Activated T-cell treated with anti-CD3 and anti-CD28 coated beads for 1 hour (primary cell): ENCODE data around the gene AP3S1.
"Not testable (repeated sequence)": the region's sequence is repeated elsewhere in the genome, so short reads cannot be mapped to it uniquely, and the experiment has no call there.

Experiments
- DNase-seq: peaks from one replicate; pipeline ENCODE4 v3.0.0-alpha.2; 2020; ENCODE audit warnings: low read depth

Gene AP3S1

DNA sequence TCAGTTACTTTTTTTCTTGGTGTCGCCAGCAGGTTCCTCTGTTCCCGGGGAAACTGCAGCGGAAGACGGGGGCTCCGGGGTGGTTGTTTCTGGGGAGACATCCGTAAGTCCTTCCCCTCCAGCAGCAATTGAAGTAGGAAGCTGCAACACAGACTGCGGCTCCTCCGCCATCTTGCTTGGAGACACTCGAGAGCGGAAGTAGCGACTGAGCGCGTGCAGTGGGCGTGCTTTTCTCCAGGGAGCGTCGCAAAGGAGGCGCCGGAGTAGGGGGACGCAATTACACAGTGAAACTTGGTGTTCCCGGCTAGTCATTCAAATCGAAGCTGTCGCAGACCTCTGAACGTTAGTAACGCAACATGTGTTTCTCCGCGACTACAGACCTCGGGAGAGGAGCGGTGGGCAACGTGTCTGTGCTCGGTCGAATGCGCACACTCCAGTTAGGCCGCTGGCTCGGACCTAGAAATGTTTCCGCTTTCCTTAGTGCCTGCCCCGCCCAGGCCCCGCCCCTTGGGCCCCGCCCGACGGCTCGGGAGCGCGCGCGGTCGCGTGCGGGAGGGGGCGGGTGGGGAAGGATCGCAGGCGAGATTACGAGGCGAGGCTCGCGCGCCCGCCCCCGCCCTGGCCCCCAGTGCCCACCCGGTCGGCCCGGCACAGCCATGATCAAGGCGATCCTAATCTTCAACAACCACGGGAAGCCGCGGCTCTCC lies at the start of gene AP3S1, which contains the start of gene ATG12:
AP3S1 (plus strand) TSS at position 554 of the 707 bp plus-strand sequence; CDS start at position 657, 103 bp downstream.
ATG12 (minus strand) TSS at position 184 of the 707 bp plus-strand sequence; CDS start at position 171, 13 bp downstream.
- peak; percentile 85 for DNase-seq

DNA sequence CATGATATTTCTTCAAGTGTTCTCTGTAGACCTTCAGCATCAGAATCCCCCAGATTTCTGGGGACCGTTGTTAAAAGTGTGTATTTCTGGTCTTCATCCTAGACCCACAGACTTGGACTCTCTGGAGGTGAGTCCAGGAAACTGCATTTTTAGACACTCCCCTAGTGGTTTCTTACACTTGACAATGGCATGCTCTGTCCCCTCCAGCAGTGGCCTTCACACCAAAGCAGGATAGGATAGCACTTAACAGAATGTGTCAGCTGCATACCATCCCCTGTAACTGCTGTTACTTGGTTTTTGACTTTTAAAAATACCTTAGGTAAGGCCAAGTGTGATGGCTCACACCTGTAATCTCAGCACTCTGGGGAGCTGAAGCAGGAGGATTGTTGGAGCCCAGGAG lies 46.0 kb upstream of the AP3S1 start:
- DNase-seq: no peak

DNA sequence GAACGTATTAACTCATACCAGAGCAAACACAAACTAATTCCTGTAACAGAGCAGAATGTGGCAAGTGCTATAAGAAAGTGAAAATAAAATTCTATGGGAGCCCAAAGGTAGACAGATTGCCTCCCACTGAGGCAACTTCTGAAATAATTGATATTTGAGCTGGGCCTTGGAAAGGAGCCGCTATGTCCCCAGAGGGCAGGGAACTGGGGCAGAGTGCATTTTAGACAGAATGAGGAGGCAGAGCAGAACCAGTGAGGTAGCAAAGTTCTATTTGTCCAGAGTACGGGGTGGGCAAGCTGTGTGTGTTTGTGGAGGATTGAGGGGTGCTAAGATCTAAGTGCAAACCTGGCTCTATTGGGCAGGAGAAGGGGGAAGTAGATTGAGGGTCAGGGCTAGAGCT lies 45.1 kb upstream of the AP3S1 start:
- no peak for DNase-seq

DNA sequence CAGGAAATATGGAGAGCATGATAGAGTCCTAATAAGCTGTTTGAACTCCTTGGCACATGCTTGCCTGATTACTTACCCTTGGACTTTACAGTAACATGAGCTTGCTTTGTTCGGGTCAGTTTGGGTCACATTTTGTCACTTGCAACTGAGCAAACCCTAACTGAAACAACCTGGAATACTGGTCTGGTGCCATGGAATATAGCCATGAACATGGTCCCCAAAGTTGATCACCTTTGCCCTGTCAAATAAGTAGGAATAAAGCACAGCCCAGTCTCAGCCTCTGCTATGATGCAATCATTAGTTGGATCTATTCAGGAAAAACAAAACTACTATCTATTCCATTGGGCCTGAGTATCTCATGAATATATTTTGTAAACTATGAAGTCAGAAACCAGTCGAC lies 43.5 kb upstream of the AP3S1 start:
- no peak for DNase-seq

DNA sequence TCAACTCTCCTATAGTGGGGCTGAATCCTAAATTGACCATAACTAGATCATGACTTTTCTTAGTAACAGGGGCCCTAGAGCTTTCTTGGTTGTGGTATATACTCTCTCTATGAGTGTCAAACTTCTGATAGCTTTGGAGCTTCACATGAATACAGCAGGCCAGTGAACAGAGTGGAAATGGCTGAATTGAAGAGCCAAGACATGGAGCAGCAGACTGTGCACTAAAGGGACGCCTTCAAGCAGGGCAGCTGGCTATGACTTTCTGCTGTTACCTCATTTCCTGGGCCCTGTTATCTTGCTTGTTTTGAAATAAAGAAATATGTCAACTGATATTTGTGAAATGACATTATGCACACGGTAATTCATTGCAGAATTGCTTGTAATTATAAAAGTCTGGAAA lies 41.6 kb upstream of the AP3S1 start:
- no peak for DNase-seq

DNA sequence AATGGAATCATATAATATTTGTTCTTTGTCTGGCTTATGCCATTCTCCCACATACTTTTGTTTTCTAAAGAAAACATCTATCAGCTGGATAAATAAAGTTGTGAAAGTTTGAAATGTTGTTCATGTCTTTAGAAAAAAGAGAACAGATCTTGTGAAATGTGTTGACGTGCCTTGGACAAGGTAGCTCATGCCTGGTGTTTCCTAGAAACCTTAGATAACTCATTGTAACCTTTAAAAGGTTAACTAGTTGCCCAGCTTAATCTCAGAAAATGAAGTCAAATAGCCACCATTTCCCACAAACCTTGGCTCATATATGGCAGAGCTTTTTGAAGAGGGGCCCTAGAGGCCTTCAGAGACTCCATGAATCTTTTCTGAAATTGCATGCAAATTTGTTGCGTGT lies 40.6 kb upstream of the AP3S1 start:
- DNase-seq: no peak

DNA sequence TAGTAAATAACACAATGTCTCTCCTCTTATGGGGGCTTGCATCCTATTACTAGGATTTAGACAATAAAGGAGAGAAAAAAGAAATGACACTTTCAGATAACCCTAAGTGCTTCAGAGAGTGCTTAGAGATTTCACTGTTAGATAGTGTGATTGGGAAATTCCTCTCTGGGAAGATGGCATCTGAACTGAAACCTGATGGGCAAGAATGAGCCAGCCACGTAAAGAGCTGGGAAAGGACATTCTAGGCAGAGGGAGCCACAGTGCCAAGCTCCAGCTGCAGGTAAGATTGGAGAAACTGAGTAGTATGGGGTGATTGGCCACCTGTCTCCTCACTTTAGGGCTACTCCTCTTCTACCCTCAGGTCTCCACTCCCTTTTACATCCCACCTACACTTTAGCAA lies 39.8 kb upstream of the AP3S1 start:
- DNase-seq: no peak

DNA sequence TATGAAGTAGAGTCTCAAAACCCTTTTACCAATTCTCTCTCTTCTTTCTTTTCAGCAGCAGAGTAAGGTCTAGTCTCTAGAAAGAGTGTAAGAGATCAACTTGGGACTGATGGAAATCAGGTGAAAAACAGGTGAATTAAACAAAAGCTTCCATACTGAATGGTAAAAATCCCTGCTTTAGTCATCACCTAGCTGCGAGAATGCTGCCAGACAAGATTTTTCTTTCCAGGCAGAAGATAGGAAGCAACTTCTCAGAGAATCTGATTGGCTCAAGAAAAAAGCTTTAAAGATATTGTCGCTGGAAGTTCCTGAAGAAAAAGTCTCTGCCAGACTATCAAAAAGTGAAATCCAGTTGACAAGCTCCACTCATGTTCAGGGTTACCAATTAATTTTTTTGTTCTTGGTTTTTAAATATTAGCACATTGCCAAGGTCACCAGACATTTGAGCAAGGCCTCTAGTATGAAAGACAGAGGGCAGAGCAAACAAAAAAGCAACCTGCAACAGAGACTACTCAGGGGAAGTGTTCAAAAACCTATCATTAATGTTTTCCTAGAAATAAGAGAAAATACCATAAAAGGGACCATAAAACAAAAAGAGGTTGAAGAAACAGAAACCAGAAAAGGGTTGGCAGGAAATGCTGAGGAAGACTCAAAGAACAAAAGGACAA lies 34.6 kb upstream of the AP3S1 start:
- DNase-seq: no peak

DNA sequence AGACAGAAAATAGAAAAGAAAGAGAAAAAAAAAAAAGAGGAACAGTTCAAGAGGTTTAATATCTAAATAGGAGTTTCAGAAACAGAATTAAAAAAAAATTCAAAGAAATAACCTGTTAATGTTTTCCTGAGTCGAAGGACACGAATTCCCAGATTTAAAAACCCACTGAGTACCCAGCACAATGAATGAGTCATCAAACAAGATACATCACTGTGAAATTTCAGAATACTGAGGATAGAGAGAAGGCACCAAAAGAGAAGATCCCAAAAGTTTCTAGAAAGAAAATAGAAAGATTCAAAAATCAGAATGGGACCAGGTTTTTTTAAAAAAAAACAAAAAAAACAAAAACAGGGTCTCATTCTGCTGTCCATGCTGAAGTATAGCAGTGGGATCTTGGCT lies 34.1 kb upstream of the AP3S1 start:
- no peak for DNase-seq

DNA sequence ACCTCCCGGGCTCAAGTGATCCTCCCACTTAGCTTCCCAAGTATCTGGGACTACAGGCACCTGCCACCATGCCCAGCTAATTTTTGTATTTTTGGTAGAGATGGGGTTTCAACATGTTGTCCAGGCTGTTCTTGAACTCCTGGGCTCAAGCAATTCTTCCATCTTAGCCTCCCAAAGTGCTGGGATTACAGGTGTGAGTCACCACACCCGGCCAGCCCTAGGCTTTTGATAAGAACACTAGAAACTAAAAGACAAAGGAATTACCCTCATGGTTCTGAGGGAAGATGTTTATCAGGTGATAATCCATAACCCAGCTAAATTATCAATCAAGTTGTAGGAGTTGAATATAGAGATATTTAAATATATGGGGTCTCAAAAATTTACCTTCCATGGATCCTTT lies 33.7 kb upstream of the AP3S1 start:
- not testable (repeated sequence) for DNase-seq

DNA sequence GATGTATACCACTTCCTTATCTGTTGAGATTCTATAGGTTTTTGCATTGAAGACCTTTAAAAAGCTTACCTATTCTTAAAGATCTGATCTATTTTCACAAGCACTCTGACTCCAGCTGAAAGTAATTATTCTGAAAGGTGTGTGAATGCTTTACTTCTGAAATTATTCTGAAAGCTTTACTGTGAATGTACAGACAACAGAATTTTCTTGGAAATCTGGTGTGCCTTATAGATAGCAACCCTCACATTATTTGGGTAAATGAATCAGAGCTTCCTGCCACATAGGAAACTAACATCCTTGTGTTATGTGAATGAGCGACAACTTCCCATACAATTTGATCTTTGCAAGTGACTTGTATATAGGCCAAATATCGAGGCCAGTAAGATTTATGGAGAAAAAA lies 31.8 kb upstream of the AP3S1 start:
- DNase-seq: no peak

DNA sequence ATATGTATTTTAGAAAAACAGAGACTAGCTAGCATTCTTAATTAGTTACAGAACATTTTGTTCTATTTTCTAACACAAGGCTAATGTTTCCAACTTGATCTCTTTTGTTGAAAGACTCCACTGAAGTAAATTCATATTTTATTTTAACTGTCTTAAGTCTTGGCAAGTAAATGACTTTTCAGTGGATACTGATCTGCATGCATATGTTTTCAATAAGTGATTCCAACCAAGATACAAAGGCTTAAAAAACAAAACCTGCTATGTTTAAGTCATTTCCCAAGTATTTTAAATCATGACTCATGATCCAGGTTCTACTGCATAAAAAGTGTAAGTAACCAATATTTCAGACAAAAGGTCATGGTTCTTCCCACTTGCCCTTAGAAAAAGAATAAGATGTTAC lies 31.0 kb upstream of the AP3S1 start:
- DNase-seq: no peak

DNA sequence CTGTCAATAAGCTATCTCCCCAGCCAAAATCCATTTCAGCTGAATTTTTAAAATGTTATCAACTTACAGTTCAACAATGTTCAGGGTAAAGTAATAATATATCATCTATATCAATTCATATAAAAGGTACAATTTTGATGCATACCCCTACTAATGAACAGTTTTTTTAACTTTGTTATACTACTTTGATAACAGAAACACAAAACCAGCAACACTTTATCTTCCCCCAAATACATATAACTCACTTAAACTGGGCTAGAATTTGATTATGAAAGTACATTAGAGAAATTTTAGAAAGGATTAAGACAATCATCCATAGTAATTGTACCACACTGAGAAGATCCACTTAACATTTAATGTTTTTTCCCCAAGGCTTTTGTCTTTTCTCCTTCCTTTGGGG lies 30.3 kb upstream of the AP3S1 start:
- no peak for DNase-seq

DNA sequence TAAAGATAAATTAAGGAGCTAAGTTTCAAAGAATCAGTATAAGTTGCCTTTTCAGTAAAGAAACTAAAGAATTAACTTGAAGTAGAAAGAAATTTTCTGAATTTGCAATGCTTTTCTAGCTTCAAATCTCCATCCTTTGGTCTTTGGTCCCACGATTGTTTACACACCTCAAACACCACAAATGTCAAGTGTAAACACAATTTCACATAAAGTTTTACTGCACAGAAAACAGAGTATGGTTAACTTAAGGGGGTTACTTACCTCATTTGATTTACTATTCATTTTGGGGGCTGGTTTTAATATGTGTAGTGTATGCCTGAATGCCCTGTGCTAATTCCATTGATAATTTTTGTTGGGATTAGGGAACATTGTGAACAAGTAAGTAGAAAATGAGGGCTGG lies 29.4 kb upstream of the AP3S1 start:
- no peak for DNase-seq

DNA sequence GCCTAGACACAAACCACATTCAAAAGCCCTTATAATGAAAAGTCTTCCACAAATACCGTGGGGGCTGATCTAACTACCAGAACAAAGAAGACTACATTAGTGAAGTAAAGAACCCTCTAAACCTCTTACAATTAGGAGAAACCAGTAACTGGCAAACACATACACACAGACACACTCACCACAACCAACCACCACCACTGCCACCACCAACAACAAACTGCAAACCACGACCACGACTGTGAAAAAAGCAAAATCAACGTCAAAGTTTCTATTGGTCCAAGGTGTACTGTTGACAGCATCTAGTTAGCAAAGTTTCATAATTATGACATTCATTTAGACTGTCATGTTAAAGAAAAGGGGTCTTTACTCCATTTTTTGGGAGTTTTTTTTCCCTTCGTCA lies 28.0 kb upstream of the AP3S1 start:
- DNase-seq: no peak

DNA sequence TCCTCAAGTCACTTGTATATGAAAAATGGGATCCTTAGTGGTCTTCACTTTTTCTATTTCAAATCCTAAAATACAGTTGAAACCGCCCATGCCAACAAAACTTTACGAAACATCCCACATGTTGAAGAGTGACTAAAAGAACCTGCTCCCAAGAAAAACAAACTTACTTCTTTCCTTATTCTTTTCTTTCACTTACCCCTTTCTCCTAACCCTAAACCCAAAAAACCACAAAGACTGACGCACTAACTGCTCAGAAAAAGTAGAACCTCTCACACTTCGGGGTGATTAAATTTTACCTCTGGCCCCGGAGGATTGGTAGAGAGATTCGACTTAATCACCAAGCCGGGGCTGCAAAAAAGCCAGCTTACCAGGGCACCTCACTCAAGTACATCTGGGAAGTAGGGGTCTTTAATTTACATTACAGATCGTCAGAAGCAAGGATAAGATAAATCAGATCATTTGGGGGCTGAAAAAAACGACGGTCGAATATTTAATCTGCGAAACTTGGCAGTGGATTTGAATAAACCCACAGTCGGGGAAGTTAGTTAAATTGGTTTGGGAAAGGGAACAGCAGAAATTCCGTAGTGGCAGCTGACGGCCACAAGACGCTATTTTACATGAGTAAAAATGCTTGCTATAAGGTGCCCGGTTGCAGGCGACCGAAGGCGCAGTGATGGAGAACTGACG lies 26.6 kb upstream of the AP3S1 start:
- no peak for DNase-seq

DNA sequence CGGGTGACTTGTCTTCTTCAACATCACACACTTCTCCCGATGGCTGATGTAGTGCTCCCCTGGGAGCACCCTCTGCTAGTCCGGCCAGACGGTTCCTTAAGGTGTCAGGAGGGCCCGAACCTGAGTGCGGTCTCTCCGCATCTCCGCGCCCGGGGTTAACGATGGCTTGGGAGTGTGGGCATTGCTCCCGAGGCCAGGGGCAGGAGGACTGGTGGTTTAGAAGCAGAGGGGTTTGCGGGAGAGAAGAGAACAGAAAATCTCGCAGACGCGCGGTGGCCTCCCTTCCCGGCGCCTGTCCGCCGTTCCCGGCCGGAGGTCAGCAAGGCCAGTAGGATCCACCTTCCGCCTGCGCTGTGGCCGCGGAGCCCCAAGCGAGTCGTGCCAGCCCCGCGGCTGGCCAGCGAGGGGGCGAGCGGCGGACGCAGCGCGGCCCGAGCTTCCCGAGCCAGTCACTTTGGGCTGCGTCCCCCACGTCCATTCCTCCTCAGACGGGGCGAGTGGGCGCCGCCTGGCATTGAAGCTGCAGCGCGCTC lies 26.0 kb upstream of the AP3S1 start:
- no peak for DNase-seq

DNA sequence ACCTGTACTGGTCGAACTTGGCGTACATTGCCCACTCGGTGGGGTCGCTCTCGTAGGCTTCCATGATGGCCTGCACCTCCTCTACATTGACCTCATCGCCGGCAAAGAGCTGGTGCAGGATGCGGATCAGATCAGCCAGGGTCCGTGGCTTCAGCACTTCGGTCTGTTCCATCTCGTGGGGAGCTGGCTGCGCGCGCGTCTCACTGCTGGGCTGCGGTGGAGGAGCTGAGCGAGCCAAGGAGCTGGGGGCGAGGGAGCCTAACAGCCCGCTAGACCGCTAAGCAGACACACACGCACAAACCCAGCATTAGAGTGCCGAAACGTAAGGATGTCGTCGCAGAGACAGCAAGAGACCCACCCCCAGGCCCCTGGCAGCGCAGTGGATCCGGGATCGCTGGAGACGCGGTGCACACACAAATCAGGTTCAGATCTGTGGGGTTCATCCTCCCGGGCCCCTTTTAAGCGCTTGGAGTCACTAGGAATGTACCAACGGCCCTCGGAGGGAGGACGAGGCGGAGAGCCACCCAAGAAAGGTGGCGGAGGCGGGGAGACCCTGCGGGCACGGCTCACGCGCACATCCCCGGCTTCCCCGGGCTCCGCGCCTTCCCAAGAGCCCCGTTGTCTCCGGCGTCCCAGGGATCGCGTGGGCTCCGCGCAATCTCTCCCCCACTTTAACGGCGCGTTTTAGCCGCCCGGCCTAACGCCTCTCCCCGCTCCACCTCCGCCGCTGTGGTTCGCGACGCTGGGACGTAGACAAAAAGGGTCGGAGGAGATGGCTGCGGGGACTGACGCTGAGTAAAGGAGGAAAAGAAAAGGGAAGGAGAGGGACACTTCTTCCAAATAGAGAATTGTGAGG lies 25.3 kb upstream of the AP3S1 start, which contains the start of gene CDO1:
CDO1 (minus strand) TSS at position 434 of the 856 bp plus-strand sequence; CDS start at position 172, 262 bp downstream.
- DNase-seq: no peak

DNA sequence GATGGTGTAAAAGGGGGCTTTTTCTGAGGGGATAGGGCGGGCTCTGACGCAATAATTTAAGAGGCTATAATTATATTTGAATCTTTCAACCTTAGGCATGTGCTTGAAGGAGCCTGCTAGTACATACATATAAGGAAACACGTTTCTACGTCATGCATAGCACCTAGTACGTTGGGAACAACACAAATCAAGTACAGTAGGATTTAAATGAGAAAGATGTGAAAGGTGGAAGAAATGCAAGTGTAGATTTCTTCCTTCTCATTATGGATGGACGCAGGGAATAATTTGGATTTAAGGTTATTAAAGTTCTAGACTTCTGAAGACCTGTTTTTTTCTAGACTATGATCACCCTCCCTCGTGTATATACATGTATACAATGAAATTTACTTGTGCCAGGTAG lies 24.3 kb upstream of the AP3S1 start:
- DNase-seq: no peak

DNA sequence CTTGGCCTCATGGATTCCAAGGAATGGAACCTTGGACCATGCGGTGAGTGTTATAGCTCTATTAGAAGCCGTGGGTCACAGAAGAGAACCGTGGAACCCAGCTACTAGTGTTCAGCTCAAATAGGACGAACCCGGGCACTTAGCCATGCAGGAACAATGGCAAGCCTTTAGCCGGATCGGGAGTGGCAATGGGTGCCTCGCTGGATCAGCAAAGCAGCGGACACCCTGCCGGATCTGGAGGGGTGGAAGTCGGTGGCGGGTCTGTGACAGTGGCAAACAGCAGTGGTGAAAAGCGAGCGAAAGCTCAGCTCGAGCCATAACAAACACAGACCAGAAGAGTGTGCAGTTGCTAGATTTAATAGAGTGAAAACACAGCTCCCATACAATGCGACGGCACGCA lies 22.9 kb upstream of the AP3S1 start:
- no peak for DNase-seq

DNA sequence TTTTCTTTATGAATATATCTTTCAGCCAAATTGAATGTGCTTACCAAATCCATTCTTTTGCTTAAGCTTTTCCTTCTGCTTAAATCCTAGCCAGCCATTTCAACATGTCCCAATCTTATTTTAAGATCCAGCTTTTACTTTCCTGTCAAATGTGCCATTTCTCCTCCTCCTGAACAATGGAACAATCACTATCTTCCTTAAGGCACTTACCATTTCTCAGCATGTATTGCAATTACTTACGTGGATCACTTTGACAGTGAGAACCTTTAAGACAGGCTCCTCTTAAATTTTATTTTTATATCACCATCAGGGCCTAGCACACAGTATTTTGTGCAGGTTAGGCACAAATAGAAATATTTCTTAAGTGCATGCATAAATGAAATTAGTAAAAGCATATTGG lies 20.9 kb upstream of the AP3S1 start:
- no peak for DNase-seq

DNA sequence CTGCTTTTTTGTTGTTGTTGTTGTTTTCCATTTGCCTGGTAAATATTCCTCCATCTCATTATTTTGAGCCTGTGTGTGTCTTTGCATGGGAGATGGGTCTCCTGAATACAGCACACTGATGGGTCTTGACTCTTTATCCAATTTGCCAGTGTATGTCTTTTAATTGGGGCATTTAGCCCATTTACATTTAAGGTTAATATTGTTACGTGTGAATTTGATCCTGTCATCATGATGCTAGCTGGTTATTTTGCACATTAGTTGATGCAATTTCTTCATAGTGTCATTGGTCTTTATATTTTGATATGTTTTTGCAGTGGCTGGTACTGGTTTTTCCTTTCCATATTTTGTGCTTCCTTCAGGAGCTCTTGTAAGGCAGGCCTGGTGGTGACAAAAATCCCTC lies 16.8 kb upstream of the AP3S1 start:
- not testable (repeated sequence) for DNase-seq
